ENCODE results near the gene LPP.

- no peak for TF ChIP-seq POLR2AphosphoS5 (IDR thresholded peaks at IDR 0.05; ENCODE audit: borderline replicate concordance, low read depth, low read length)
- no peak for TF ChIP-seq EZH2 (IDR thresholded peaks at IDR 0.05)
- no peak for TF ChIP-seq FOXP2 (optimal IDR thresholded peaks at IDR 0.05; ENCODE audit: control extremely low read depth, extremely low read length, insufficient read depth)
These were observed 101.2 kb downstream of the LPP start for GRCh38 chr3:188255190-188255589.

Measured in SK-N-MC (cell line).